ENCODE measurements around the gene CDKL1. TPM values are rescaled to one million over a fixed set of nuclear protein-coding genes. Genes with fewer than 3 reads are reported as not detected.
A peak's percentile ranks its signal among the peaks of the same experiment; 100 is the strongest.
"Not testable (repeated sequence)": the region's sequence is repeated elsewhere in the genome, so short reads cannot be mapped to it uniquely, and the experiment has no call there.

The CDKL1 gene
- total RNA-seq, 2 donors from 2014 or later = 16.2 to 36.2 TPM

- Histone ChIP-seq H3K27me3 (no peaks in the 10 kb centered on the region), H3K4me1 (peaks cover 2% of the 10 kb centered on the region), H3K36me3 (no peaks in the 10 kb centered on the region), H3K9ac (ENCODE audit: low read depth in 2 of 2, low read length in 2 of 2) (peak overlapping the region; percentile 12 to 30), H3K9me3 (no peaks in the 10 kb centered on the region), H3K4me3 (no peak overlapping the region), H3K27ac (peak overlapping the region; percentile 76)
- TF ChIP-seq, protein P1, sequence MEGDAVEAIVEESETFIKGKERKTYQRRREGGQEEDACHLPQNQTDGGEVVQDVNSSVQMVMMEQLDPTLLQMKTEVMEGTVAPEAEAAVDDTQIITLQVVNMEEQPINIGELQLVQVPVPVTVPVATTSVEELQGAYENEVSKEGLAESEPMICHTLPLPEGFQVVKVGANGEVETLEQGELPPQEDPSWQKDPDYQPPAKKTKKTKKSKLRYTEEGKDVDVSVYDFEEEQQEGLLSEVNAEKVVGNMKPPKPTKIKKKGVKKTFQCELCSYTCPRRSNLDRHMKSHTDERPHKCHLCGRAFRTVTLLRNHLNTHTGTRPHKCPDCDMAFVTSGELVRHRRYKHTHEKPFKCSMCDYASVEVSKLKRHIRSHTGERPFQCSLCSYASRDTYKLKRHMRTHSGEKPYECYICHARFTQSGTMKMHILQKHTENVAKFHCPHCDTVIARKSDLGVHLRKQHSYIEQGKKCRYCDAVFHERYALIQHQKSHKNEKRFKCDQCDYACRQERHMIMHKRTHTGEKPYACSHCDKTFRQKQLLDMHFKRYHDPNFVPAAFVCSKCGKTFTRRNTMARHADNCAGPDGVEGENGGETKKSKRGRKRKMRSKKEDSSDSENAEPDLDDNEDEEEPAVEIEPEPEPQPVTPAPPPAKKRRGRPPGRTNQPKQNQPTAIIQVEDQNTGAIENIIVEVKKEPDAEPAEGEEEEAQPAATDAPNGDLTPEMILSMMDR (IDR thresholded peaks at IDR 0.05) = no peak
- DNase-seq = no peak
- intact Hi-C loops (cut with DNase I) = no loop called here
Measured at GRCh38 chr14:50362764-50363713, 33.6 kb downstream of the CDKL1 start.

GRCh38 chr14:50361473-50362403 is 34.9 kb downstream of the CDKL1 start:
- H3K4me3 ChIP-seq = not testable (repeated sequence)

GRCh38 chr14:50360851-50361250 is 35.8 kb downstream of the CDKL1 start:
- Histone ChIP-seq H3K9ac (ENCODE audit: low read depth in 2 of 2, low read length in 2 of 2) (no peak overlapping the region), H3K27me3 (no peaks in the 10 kb centered on the region), H3K9me3 (no peaks in the 10 kb centered on the region), H3K4me3 (no peak overlapping the region), H3K36me3 (no peaks in the 10 kb centered on the region), H3K4me1 (no peaks in the 10 kb centered on the region), H3K27ac (no peak overlapping the region)
- no peak for DNase-seq
- intact Hi-C loops (cut with DNase I) = no loop called here
- TF ChIP-seq, protein P1 (IDR thresholded peaks at IDR 0.05) = no peak

More at GRCh38 chr14:50361473-50362403, 34.9 kb downstream of the CDKL1 start:
- H3K9me3 ChIP-seq; DNase-seq; H3K9ac ChIP-seq (ENCODE audit: low read depth in 2 of 2, low read length in 2 of 2); intact Hi-C loops (cut with DNase I); H3K4me1 ChIP-seq; H3K27me3 ChIP-seq; H3K36me3 ChIP-seq; H3K27ac ChIP-seq: not testable (repeated sequence)

- H3K27ac ChIP-seq = no peak overlapping the region
- intact Hi-C loops (cut with DNase I) = no loop called here
- H3K27me3 ChIP-seq = no peaks in the 10 kb centered on the region
- no peak for DNase-seq
- no peak overlapping the region for H3K4me3 ChIP-seq
- no peak overlapping the region for H3K9ac ChIP-seq (ENCODE audit: low read depth in 2 of 2, low read length in 2 of 2)
- no peaks in the 10 kb centered on the region for H3K9me3 ChIP-seq
- TF ChIP-seq, protein P1 (IDR thresholded peaks at IDR 0.05) = no peak
- no peaks in the 10 kb centered on the region for H3K4me1 ChIP-seq
- no peaks in the 10 kb centered on the region for H3K36me3 ChIP-seq
Measured at GRCh38 chr14:50360093-50360492, 36.6 kb downstream of the CDKL1 start.

DNA sequence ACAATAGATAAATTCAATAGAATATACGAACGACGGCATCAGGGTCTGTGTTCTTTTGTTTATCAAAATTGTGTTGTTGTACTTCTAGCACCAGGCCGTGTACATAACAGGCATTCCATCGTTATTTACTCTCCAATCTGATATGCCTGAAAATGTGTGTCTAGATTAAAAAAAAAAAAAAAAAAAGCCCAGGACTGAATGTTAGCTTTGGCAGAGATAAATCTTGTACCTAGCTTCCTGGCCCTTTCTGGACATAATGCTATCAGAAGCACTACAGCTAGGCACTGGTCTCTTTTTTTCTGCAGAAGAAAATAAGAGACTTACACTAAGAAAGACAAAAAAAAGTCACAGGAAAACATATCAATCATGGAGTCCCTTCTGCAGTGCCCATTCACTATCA is 37.0 kb downstream of the CDKL1 start:
- intact Hi-C loops (cut with DNase I) = no loop called here

More for the DNA sequence above, 37.0 kb downstream of the CDKL1 start:
- Histone ChIP-seq H3K27ac (no peak overlapping the region), H3K27me3 (no peaks in the 10 kb centered on the region), H3K4me1 (no peaks in the 10 kb centered on the region), H3K4me3 (no peak overlapping the region), H3K9ac (ENCODE audit: low read depth in 2 of 2, low read length in 2 of 2) (no peak overlapping the region), H3K9me3 (no peaks in the 10 kb centered on the region), H3K36me3 (no peaks in the 10 kb centered on the region)
- TF ChIP-seq, protein P1 (IDR thresholded peaks at IDR 0.05) = no peak
- DNase-seq = no peak

Data from colonic mucosa (tissue), 4 donors.